Thyroid gland (tissue), 4 donors: ENCODE measurements around the gene FGFR4. TPM values are rescaled to one million over a fixed set of nuclear protein-coding genes. Genes with fewer than 3 reads are reported as not detected.

ENCODE experiments used
- DNase-seq, 2 donors: peaks; one replicate each; pipeline ENCODE4 v3.0.0-alpha.2; 2019
- H3K27ac ChIP-seq, 3 donors: fragments of 200-600 bp; sonication (generic); 1 replicate in 2 of 3; 2 replicates in 1 of 3; pipeline ENCODE4 v1.5.1; 2016 to 2019; ENCODE audit warnings: mild to moderate bottlenecking in 1 of 3, moderate library complexity in 1 of 3
- H3K27me3 ChIP-seq: fragments of 200-600 bp; sonication (generic); one replicate; pipeline ENCODE4 v1.5.1; 2019
- H3K36me3 ChIP-seq, 2 donors: fragments of 200-600 bp; sonication (generic); one replicate each; pipeline ENCODE4 v1.5.1; 2016 to 2019
- H3K4me1 ChIP-seq, 2 donors: fragments of 200-600 bp; sonication (generic); one replicate each; pipeline ENCODE4 v1.5.1; 2017 to 2019
- H3K4me3 ChIP-seq, 3 donors: fragments of 200-600 bp; sonication (generic); replicated peaks in 1 of 3; 1 replicate in 2 of 3; 2 replicates in 1 of 3; pipeline ENCODE4 v1.5.1; 2016; ENCODE audit warnings: mild to moderate bottlenecking in 1 of 3
- H3K9me3 ChIP-seq: fragments of 200-600 bp; sonication (generic); one replicate; pipeline ENCODE4 v1.5.1; 2017
- POLR2A ChIP-seq, 2 donors: fragments of 450-650 bp; IDR thresholded peaks; one replicate each; pipeline ENCODE4 v1.6.1; 2017; ENCODE audit warnings: antibody characterized with exemption in 2 of 2, mild to moderate bottlenecking in 2 of 2, moderate library complexity in 1 of 2
- WGBS, 2 donors: methylation state at CpG; one replicate each; pipeline ENCODE4 v1.1.5; 2017; 5-methylcytosine and 5-hydroxymethylcytosine counted together
- intact Hi-C: fragments of 100-400 bp; cut with DNase I; formaldehyde crosslinking; loops from one replicate; pipeline ENCODE4 v1.15.1; 2023
- total RNA-seq, 4 donors: library from RNA; depleted of rRNA; stranded (reverse); fragments of >200 nt; gene quantifications; one replicate each; pipeline ENCODE4 v1.2.3, GENCODE V29; 2016
- TF ChIP-seq, protein P1 (sequence below), 6 experiments: fragments of 200-600 bp in 3 of 6; fragments of 450-650 bp in 3 of 6; sonication (generic) in 3 of 6; IDR thresholded peaks; one replicate each; pipeline ENCODE4 v1.5.1; 2016 to 2019; ENCODE audit warnings: antibody characterized with exemption in 6 of 6, mild to moderate bottlenecking in 2 of 6, inconsistent platforms in 1 of 6, moderate library complexity in 1 of 6

Gene FGFR4
- total RNA-seq, 4 donors from 2014 or later = 0.49 to 1.2 (median 1.1) TPM; not detected in 1

DNA sequence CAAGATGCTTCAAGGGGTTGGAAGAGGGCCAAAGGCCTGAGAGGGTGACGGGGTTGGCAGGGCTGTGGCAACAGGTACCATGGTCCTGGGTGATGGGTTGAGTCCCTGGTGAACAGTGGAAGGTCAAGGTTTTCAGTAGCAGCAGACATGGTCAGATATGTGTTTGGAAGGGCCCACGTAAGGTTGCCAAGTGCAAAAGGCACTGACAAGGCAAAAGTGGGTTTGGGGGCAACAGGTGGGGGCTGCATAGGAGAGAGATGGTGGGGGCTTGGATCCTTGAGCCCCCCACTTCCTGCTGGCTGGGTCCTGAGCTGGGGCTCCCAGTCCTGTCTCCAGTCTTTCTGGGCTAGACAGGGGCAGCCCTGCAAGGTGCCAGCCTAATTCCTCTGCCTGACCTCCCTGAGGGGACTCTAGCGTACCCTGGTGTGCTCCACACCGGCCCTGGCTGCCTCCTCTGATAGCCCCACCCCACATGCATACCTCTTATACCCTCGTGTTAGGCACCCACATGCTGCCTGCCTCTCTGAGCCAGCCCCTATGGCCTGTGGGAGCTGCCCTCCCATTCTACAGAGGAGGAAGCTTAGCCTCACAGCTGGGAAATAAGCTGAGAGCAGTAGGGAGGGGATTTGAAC is 26.0 kb downstream of the FGFR4 start:
- no peaks in the 10 kb centered on the region for H3K27me3 ChIP-seq
- H3K9me3 ChIP-seq = no peaks in the 10 kb centered on the region
- no peak for DNase-seq
- TF ChIP-seq, protein P1, sequence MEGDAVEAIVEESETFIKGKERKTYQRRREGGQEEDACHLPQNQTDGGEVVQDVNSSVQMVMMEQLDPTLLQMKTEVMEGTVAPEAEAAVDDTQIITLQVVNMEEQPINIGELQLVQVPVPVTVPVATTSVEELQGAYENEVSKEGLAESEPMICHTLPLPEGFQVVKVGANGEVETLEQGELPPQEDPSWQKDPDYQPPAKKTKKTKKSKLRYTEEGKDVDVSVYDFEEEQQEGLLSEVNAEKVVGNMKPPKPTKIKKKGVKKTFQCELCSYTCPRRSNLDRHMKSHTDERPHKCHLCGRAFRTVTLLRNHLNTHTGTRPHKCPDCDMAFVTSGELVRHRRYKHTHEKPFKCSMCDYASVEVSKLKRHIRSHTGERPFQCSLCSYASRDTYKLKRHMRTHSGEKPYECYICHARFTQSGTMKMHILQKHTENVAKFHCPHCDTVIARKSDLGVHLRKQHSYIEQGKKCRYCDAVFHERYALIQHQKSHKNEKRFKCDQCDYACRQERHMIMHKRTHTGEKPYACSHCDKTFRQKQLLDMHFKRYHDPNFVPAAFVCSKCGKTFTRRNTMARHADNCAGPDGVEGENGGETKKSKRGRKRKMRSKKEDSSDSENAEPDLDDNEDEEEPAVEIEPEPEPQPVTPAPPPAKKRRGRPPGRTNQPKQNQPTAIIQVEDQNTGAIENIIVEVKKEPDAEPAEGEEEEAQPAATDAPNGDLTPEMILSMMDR (IDR thresholded peaks at IDR 0.05) = no peak
- H3K27ac ChIP-seq = no peak overlapping the region
- intact Hi-C loops = loop anchor here (5.0 to 10.0 kb wide), 3 partner anchors 132 to 392 kb away; partner anchors contain the start of gene DOK3
- no peak overlapping the region for H3K4me3 ChIP-seq
- no peaks in the 10 kb centered on the region for H3K36me3 ChIP-seq
- peaks cover 0 to 17% of the 10 kb centered on the region in 2 donors for H3K4me1 ChIP-seq
- 65 to 74% methylated on average over 5 of the region's 5 CpGs for WGBS, 2 donors

DNA sequence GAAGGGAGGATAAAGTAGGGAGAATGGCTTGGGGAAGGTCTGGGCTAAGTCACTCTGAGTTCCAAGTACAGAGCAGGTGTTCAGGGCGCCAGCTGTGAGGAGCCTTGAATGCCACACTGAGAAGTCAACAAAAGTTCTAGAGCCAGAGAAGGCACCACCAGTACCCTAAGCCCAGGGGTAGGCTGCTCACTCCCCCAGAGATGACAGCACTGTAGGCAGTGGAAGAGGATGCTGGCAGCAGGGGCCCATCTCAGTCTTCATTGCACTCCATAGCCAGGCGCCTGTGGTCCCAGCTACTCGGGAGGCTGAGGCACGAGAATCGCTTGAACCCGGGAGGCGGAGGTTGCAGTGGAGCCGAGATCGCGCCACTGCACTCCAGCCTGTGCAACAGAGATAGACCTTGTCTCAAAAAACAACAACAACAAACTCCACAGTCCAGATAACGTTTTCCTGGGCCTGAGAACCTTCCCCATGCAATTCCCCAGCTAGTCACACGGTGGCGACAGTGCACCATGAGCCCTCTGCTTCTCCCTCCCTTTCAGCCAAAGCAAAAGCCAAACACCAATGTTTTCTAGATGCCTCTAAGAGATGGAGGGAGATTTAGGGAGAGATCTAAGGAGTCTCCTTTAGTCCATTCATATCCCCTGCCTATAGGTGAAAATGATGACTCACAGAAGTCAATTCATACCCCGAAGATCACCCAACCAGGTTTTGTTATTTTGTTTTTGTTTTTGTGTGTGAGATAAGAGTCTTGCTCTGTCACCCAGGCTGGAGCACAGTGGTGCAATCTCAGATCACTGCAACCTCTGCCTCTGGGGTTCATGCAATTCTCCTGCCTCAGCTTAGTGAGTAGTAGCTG is 27.1 kb downstream of the FGFR4 start:
- peak; percentile 74 to 80 for DNase-seq
- Histone ChIP-seq H3K36me3 (no peaks in the 10 kb centered on the region), H3K27me3 (no peaks in the 10 kb centered on the region), H3K27ac (no peak overlapping the region), H3K4me3 (no peak overlapping the region), H3K4me1 (peaks cover 0 to 17% of the 10 kb centered on the region in 2 donors), H3K9me3 (no peaks in the 10 kb centered on the region)
- WGBS, 2 donors = 19 to 29% methylated on average over 6 to 13 of the region's 14 CpGs
- intact Hi-C loops = loop anchor here (5.0 to 10.0 kb wide), 3 partner anchors 131 to 391 kb away; partner anchors contain the start of gene DOK3
- TF ChIP-seq, protein P1 (IDR thresholded peaks at IDR 0.05) = peak; percentile 98 to 99 (median 99)
- no peak for TF ChIP-seq POLR2A (IDR thresholded peaks at IDR 0.05)

DNA sequence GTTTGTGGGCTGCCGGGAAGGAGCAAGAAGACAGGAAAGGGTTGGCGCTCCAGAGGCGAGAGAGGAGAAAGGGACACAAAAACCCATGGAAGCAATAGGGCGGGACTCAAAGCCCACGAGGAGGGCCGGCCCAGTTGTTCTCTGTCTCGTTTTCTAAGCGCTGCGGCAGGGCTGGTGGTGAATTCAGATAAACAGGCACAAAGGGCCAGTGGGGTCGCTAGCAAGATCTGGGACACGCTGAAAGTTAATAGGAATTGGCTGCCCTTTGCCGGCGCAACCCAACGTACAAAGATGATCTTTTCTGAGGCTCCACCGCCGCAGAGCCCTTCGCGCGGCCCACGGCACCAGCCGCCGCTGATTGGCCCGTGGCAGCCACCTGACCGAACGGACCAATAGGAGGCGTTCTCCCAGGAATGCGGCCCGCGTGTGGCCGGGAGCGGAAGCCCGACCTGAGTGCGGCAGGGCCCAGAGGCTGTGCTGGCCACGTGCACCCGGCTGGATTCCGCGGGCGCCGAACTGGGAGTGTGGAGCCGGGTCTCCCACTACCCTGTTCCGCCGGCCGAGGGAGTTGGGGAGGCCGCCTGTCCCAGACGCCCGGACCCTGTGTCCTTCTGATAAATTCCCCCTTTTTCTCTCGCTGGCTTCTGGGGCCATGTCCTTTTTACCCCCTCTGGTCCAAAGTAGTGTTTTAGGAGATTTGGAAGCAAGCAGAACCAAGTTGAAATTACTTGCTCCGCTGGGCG is 30.1 kb downstream of the FGFR4 start:
- Histone ChIP-seq H3K27me3 (no peaks in the 10 kb centered on the region), H3K27ac (peak overlapping the region; percentile 25 to 55 (median 39)), H3K4me3 (no peak overlapping the region), H3K4me1 (peaks cover 0 to 17% of the 10 kb centered on the region in 2 donors), H3K9me3 (no peaks in the 10 kb centered on the region), H3K36me3 (no peaks in the 10 kb centered on the region)
- TF ChIP-seq POLR2A (IDR thresholded peaks at IDR 0.05) = peak in 1 of 2 donors; percentile 44
- TF ChIP-seq, protein P1 (IDR thresholded peaks at IDR 0.05) = no peak
- peak; percentile 87 to 90 for DNase-seq
- intact Hi-C loops = loop anchor here (10.0 kb wide), 2 partner anchors 128 to 388 kb away; partner anchors contain the start of gene DOK3
- 41% methylated on average over 21 to 22 of the region's 49 CpGs for WGBS, 2 donors

DNA sequence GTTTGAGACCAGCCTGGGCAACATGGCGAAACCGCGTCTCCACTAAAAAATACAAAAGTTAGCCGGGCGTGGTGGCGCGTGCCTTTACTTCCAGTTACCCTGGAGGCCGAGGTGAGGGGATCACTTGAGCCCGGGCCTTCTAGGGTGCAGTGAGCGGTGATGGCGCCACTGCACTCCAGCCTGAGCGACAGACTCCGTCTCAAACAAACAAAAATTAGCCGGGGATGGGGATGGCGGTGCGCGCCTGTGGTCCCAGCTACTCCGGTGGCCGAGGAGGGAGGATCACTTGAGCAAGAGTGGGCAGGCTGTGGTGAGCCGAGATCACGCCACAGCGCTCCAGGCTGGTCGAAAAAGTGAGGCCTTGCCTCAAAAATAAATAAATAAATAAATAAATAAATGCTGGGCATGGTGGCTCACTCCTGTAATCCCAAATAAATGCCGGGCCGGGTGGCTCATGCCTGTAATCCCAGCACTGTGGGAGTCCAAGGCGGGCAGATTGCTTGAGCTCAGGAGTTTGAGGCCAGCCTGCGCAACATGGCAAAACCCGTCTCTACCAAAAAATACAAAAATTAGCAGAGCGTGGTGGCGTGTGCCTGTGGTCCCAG is 30.8 kb downstream of the FGFR4 start:
- DNase-seq = no peak
- Histone ChIP-seq H3K4me1 (peaks cover 0 to 17% of the 10 kb centered on the region in 2 donors), H3K36me3 (no peaks in the 10 kb centered on the region), H3K27me3 (no peaks in the 10 kb centered on the region), H3K4me3 (no peak overlapping the region), H3K27ac (no peak overlapping the region), H3K9me3 (no peaks in the 10 kb centered on the region)
- 95 to 98% methylated on average over 30 of the region's 30 CpGs for WGBS, 2 donors
- TF ChIP-seq POLR2A (IDR thresholded peaks at IDR 0.05) = no peak
- TF ChIP-seq, protein P1 (IDR thresholded peaks at IDR 0.05) = no peak
- intact Hi-C loops = loop anchor here (10.0 kb wide), 2 partner anchors 127 to 387 kb away; partner anchors contain the start of gene DOK3
